Measurements from ENCODE around the gene C2CD3. TPM values are rescaled to one million over a fixed set of nuclear protein-coding genes. Genes with fewer than 3 reads are reported as not detected.
A peak's percentile ranks its signal among the peaks of the same experiment; 100 is the strongest.
"Not testable (repeated sequence)": the region's sequence is repeated elsewhere in the genome, so short reads cannot be mapped to it uniquely, and the experiment has no call there.

The C2CD3 gene
- total RNA-seq, 1 donor = 23.3 TPM

GRCh38 chr11:73985661-73986060 is 185.1 kb downstream of the C2CD3 start:
- not testable (repeated sequence) for H3K4me3 ChIP-seq (ENCODE audit: low read length); H3K9me3 ChIP-seq (ENCODE audit: low read depth, low read length); H3K27me3 ChIP-seq (ENCODE audit: insufficient read depth, low read length)
- peaks cover 28% of the 10 kb centered on the region for H3K4me1 ChIP-seq (ENCODE audit: insufficient read depth, low read length)

GRCh38 chr11:73983741-73984538 is 186.9 kb downstream of the C2CD3 start:
- Histone ChIP-seq H3K4me3 (ENCODE audit: low read length) (peak overlapping the region; percentile 78), H3K4me1 (ENCODE audit: insufficient read depth, low read length) (peaks cover 45% of the 10 kb centered on the region), H3K27me3 (ENCODE audit: insufficient read depth, low read length) (no peaks in the 10 kb centered on the region), H3K9me3 (ENCODE audit: low read depth, low read length) (no peaks in the 10 kb centered on the region)

GRCh38 chr11:73982990-73983740 is 187.6 kb downstream of the C2CD3 start:
- Histone ChIP-seq H3K4me1 (ENCODE audit: insufficient read depth, low read length) (peaks cover 53% of the 10 kb centered on the region), H3K9me3 (ENCODE audit: low read depth, low read length) (no peaks in the 10 kb centered on the region), H3K4me3 (ENCODE audit: low read length) (peak overlapping the region; percentile 78), H3K27me3 (ENCODE audit: insufficient read depth, low read length) (no peaks in the 10 kb centered on the region)

GRCh38 chr11:73982595-73982989 is 188.2 kb downstream of the C2CD3 start, which contains the start of gene UCP2:
TSS of gene UCP2 (minus strand) at chr11:73982843. CDS start at chr11:73978378, 4,465 bp downstream.
- Histone ChIP-seq H3K4me3 (ENCODE audit: low read length) (peak within 1 kb of the TSS; percentile 78), H3K27me3 (ENCODE audit: insufficient read depth, low read length) (no peaks in the 10 kb centered on the region), H3K9me3 (ENCODE audit: low read depth, low read length) (no peaks in the 10 kb centered on the region), H3K4me1 (ENCODE audit: insufficient read depth, low read length) (peaks cover 59% of the 10 kb centered on the region)

DNA sequence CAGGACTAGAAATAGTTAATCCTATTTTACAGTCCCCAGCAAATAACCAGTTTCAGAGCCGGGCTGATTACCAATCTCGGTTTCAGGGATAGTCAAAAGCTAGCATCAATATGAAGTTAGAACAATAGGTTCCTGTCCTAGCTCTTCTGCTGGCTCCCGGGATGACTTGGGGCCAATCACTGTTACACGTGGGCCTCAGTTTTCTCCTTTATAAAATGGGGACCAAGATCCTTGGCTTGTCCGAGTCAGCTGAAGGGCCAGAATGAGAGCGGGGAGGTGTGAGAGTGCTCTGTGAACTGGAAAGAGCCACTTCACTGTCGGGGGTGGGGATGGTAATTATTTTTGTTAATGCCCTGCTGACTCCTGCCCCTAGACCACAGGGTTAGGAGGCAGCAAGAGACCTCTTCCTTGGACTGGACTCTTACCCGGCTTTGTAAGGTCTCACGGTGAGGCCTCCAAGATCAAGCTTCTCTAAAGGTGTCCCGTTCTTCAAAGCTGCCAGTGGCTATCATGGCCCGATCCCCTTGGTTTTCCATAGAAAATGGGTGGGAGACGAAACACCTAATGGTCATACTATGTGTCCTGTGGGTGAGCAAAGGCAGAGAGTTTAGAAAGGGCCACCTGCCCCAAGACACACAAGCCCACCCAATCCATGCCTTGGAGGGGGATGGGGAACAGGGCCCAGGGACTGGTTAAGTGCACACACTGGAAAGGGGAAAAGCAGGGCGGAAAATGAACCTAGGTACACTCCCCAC is 189.6 kb downstream of the C2CD3 start:
- Histone ChIP-seq H3K9me3 (ENCODE audit: low read depth, low read length) (no peaks in the 10 kb centered on the region), H3K4me1 (ENCODE audit: insufficient read depth, low read length) (peaks cover 73% of the 10 kb centered on the region), H3K4me3 (ENCODE audit: low read length) (peak overlapping the region; percentile 78), H3K27me3 (ENCODE audit: insufficient read depth, low read length) (no peaks in the 10 kb centered on the region)

DNA sequence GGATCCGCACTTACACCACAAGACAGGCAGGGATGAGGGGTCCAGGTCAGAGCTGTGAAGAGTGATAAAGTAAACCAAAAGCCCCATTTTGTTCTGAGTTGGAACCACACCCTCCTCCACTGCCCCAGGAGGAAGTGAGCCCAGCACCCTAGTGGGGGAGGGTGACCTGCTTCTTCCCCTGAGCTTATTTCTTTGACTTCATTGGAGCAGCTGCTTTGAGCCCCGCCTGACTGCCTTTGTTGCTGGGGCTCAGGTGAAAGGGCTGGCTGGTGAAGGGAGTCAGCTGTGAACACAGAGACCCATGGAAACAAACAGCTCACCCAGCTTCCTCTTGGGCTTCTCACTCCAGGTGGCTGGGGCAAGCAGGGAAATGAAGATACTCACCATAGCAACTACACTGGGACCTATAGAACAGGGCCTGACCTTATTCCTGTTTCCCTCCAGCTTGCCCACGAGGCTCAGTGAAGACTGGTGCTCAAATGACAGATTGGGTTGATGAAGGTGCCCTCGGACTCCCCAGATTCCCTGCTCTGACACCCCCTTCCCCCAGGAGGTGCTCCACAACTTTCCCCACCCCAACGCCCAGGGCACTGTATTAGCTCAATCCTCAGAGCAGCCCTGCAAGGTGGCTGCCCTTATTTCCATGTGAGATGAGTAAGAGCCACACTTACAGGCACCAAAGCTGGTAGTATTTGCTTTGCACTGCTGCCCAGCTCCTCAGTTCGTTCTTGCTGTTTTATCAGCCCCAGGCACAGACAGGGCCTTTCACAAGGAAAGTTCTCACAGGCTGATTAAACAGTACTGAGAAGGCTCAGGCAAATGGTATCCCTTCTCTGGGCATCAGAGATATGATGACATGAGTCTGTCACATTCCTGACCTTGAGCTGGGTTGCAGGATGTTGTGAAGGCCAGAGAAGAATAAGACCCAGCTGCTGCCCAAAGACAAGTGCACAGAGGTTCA is 190.5 kb downstream of the C2CD3 start:
- Histone ChIP-seq H3K9me3 (ENCODE audit: low read depth, low read length) (no peaks in the 10 kb centered on the region), H3K27me3 (ENCODE audit: insufficient read depth, low read length) (no peaks in the 10 kb centered on the region), H3K4me3 (ENCODE audit: low read length) (peak overlapping the region; percentile 78), H3K4me1 (ENCODE audit: insufficient read depth, low read length) (peaks cover 82% of the 10 kb centered on the region)

- Histone ChIP-seq H3K9me3 (ENCODE audit: low read depth, low read length) (no peaks in the 10 kb centered on the region), H3K27me3 (ENCODE audit: insufficient read depth, low read length) (no peaks in the 10 kb centered on the region), H3K4me1 (ENCODE audit: insufficient read depth, low read length) (peaks cover 86% of the 10 kb centered on the region), H3K4me3 (ENCODE audit: low read length) (no peak overlapping the region)
These were observed 192.2 kb downstream of the C2CD3 start for GRCh38 chr11:73978576-73979086.

DNA sequence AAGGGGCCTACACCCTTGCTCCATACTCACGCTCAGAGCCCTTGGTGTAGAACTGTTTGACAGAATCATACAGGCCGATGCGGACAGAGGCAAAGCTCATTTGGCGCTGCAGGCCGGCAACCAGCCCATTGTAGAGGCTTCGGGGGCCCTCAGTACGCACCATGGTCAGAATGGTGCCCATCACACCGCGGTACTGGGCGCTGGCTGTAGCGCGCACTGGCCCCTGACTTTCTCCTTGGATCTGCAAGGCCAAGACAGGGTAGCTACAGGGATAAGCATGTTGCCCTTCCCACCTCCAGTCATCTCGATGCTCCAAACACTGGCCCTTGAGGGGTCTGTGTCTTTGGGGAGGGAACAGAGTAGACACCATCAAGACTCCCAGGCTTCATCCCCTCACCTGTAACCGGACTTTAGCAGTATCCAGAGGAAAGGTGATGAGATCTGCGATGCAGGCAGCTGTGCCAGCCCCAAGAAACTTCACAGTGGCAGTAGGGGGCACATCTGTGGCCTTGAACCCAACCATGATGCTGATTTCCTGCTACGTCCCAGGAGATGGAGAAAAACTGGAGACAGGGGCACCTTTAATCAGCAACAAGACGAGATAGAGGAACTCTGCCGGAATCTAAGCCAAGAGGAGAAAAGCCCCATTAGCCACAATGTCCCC is 192.8 kb downstream of the C2CD3 start:
- no peaks in the 10 kb centered on the region for H3K27me3 ChIP-seq (ENCODE audit: insufficient read depth, low read length)
- H3K4me1 ChIP-seq (ENCODE audit: insufficient read depth, low read length) = peaks cover 89% of the 10 kb centered on the region
- H3K4me3 ChIP-seq (ENCODE audit: low read length) = no peak overlapping the region
- H3K9me3 ChIP-seq (ENCODE audit: low read depth, low read length) = no peaks in the 10 kb centered on the region

- Histone ChIP-seq H3K9me3 (ENCODE audit: low read depth, low read length) (no peaks in the 10 kb centered on the region), H3K4me3 (ENCODE audit: low read length) (no peak overlapping the region), H3K27me3 (ENCODE audit: insufficient read depth, low read length) (no peaks in the 10 kb centered on the region), H3K4me1 (ENCODE audit: insufficient read depth, low read length) (peaks cover 98% of the 10 kb centered on the region)
These were observed 194.2 kb downstream of the C2CD3 start for GRCh38 chr11:73976451-73977151.

DNA sequence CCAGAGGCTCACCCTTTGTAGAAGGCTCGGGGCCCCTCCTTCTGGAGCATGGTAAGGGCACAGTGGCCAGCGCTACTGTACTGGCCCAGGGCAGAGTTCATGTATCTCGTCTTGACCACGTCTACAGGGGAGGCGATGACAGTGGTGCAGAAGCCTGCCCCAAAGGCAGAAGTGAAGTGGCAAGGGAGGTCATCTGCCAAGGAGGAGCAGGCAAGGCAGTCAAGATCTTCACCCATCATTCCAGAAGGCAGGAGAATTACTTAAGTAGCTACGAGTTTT is 195.4 kb downstream of the C2CD3 start:
- H3K4me3 ChIP-seq (ENCODE audit: low read length) = no peak overlapping the region
- H3K9me3 ChIP-seq (ENCODE audit: low read depth, low read length) = no peaks in the 10 kb centered on the region
- H3K4me1 ChIP-seq (ENCODE audit: insufficient read depth, low read length) = peaks cover 97% of the 10 kb centered on the region
- H3K27me3 ChIP-seq (ENCODE audit: insufficient read depth, low read length) = no peaks in the 10 kb centered on the region

DNA sequence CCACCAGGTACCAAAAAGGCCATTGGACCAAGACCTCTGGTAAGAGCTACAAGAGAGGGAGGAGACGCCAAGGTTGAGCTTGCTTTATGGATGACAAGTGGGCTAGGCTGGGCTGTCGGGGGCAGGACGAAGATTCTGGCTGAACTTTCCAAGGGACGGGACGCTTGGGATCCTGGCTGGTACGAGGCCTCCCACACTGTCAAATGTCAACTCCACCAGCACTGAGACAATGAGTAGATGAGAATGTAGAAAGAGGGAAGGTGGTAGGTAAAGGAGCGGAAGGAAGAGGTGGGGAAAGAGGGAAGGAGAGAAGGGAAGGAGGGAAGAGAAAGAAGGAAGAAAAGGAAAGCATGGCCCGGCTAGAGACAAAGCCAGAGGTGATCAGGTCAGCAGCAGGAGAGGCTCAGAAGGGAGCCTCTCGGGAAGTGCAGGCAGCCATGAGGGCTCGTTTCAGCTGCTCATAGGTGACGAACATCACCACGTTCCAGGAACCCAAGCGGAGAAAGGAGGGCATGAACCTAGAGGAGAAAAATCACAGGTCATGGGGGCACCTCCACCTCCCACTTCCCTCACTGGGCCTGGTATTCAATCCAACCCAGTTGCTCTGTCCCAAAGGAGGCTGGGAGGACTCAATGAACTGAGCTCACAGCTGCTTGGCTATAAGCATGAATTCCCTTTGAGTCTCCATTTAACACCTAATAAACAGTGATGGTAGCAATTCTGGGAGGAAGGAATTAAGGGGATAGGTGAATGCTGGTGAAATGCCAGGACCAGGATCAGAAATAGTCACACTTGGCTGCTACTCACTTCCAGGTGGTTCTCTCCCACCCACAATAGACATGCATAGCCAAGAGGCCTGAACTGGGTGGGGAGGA is 196.0 kb downstream of the C2CD3 start:
- H3K9me3 ChIP-seq (ENCODE audit: low read depth, low read length) = no peaks in the 10 kb centered on the region
- H3K4me1 ChIP-seq (ENCODE audit: insufficient read depth, low read length) = peaks cover 97% of the 10 kb centered on the region
- no peak overlapping the region for H3K4me3 ChIP-seq (ENCODE audit: low read length)
- H3K27me3 ChIP-seq (ENCODE audit: insufficient read depth, low read length) = no peaks in the 10 kb centered on the region

GRCh38 chr11:73972620-73973449 is 198.0 kb downstream of the C2CD3 start:
- Histone ChIP-seq H3K4me3 (ENCODE audit: low read length) (no peak overlapping the region), H3K9me3 (ENCODE audit: low read depth, low read length) (no peaks in the 10 kb centered on the region), H3K27me3 (ENCODE audit: insufficient read depth, low read length) (no peaks in the 10 kb centered on the region), H3K4me1 (ENCODE audit: insufficient read depth, low read length) (peaks cover 97% of the 10 kb centered on the region)
